ENCODE results near the gene SHANK1. TPM values are rescaled to one million over a fixed set of nuclear protein-coding genes. Genes with fewer than 3 reads are reported as not detected.

The SHANK1 gene
- total RNA-seq, 2 donors from 2014 or later, result 0.28 to 1.6 TPM

GRCh38 chr19:50725218-50725910, 5.8 kb upstream of the SHANK1 start:
- no peaks in the 10 kb centered on the region for H3K27me3 ChIP-seq (replicated peaks; ENCODE audit: insufficient read depth)
- DNase-seq (ENCODE audit: low spot score), result no peak
- peak overlapping the region; percentile 65 for H3K4me3 ChIP-seq
- H3K9me3 ChIP-seq, result no peaks in the 10 kb centered on the region
- no peak for TF ChIP-seq CTCF (IDR thresholded peaks at IDR 0.05)
- no peak for ATAC-seq (ENCODE audit: insufficient number of reproducible peaks, low FRiP score, low read depth)
- H3K4me1 ChIP-seq (ENCODE audit: control insufficient read depth in 1 of 2, low read depth in 2 of 2), result peaks cover 2 to 20% of the 10 kb centered on the region in 2 donors
- H3K36me3 ChIP-seq, result no peaks in the 10 kb centered on the region
- peak overlapping the region in 1 of 2 donors; percentile 0 for H3K27ac ChIP-seq

- H3K36me3 ChIP-seq, result no peaks in the 10 kb centered on the region
- H3K4me3 ChIP-seq, result peak overlapping the region; percentile 65
- H3K27me3 ChIP-seq (replicated peaks; ENCODE audit: insufficient read depth), result no peaks in the 10 kb centered on the region
- peak overlapping the region in 1 of 2 donors; percentile 0 for H3K27ac ChIP-seq
- no peaks in the 10 kb centered on the region for H3K9me3 ChIP-seq
- TF ChIP-seq CTCF (IDR thresholded peaks at IDR 0.05), result peak; percentile 51
- ATAC-seq (ENCODE audit: insufficient number of reproducible peaks, low FRiP score, low read depth), result peak; percentile 78
- peak; percentile 82 for DNase-seq (ENCODE audit: low spot score)
- H3K4me1 ChIP-seq (ENCODE audit: control insufficient read depth in 1 of 2, low read depth in 2 of 2), result peaks cover 2 to 20% of the 10 kb centered on the region in 2 donors
Measured at GRCh38 chr19:50724522-50725217, 5.1 kb upstream of the SHANK1 start.

- Histone ChIP-seq H3K36me3 (no peaks in the 10 kb centered on the region), H3K4me1 (ENCODE audit: control insufficient read depth in 1 of 2, low read depth in 2 of 2) (peaks cover 4 to 20% of the 10 kb centered on the region in 2 donors), H3K27me3 (replicated peaks; ENCODE audit: insufficient read depth) (no peaks in the 10 kb centered on the region), H3K27ac (no peak overlapping the region), H3K9me3 (no peaks in the 10 kb centered on the region), H3K4me3 (peak overlapping the region; percentile 65)
- TF ChIP-seq CTCF (IDR thresholded peaks at IDR 0.05), result no peak
- DNase-seq (ENCODE audit: low spot score), result no peak
- no peak for ATAC-seq (ENCODE audit: insufficient number of reproducible peaks, low FRiP score, low read depth)
Measured at GRCh38 chr19:50723735-50724521, 4.3 kb upstream of the SHANK1 start.

GRCh38 chr19:50723069-50723468, 3.5 kb upstream of the SHANK1 start, which contains the start of gene CLEC11A:
CLEC11A (plus strand) TSS chr19:50723364; CDS start chr19:50723526, 162 bp downstream.
- DNase-seq (ENCODE audit: low spot score) (no peak), ATAC-seq (ENCODE audit: insufficient number of reproducible peaks, low FRiP score, low read depth) (no peak)
- H3K4me1 ChIP-seq (ENCODE audit: control insufficient read depth in 1 of 2, low read depth in 2 of 2), result peaks cover 10 to 24% of the 10 kb centered on the region in 2 donors
- no peaks in the 10 kb centered on the region for H3K9me3 ChIP-seq
- no peaks in the 10 kb centered on the region for H3K27me3 ChIP-seq (replicated peaks; ENCODE audit: insufficient read depth)
- H3K27ac ChIP-seq, result no peak within 1 kb of the TSS
- TF ChIP-seq CTCF (IDR thresholded peaks at IDR 0.05), result no peak
- peak within 1 kb of the TSS; percentile 65 for H3K4me3 ChIP-seq
- no peaks in the 10 kb centered on the region for H3K36me3 ChIP-seq
